Measurements from ENCODE around the gene STIP1.

The STIP1 gene

DNA sequence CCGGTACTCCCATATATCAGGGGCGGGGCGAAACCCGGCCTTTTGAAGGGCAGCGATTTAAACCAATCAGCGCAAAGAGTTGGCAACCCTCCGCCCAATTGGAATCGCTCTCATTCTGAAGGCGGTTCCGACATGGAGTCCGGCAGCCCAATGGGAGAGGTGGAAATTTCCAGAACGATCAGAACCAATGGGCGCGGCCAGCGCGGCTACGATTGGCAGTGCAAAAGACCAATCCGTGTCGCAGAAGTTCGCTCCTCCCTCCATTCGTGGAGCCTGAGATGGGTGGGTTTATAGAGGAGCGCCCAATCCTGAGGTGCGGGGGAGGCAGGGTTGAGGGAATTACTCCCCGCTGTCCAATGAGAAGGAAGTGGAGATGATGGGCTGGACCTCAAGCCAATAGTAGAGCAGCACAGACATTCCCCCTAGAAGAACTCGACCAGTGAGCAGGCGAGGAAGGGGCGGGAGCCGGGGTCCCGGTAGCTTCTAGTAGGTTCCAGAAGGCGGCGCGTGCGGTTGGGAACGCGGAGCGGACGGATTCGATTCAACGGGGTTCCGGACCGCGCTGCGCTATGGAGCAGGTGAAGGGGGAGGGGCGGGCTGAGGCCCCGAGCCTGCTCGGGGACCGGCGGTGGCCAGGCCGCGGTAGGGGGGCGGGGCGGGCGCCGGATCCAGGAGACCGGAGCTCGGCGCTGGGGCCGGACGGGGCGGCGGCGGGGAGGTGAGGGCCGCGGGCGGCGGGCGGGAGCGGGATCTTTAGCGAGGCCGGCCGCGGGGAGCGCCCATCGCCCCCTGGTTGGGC is at the start of gene STIP1:
STIP1 (plus strand) TSS at position 479 of the 799 bp plus-strand sequence; CDS start at position 570, 91 bp downstream.
- DNase-seq (ENCODE audit: low spot score): peak; percentile 100

DNA sequence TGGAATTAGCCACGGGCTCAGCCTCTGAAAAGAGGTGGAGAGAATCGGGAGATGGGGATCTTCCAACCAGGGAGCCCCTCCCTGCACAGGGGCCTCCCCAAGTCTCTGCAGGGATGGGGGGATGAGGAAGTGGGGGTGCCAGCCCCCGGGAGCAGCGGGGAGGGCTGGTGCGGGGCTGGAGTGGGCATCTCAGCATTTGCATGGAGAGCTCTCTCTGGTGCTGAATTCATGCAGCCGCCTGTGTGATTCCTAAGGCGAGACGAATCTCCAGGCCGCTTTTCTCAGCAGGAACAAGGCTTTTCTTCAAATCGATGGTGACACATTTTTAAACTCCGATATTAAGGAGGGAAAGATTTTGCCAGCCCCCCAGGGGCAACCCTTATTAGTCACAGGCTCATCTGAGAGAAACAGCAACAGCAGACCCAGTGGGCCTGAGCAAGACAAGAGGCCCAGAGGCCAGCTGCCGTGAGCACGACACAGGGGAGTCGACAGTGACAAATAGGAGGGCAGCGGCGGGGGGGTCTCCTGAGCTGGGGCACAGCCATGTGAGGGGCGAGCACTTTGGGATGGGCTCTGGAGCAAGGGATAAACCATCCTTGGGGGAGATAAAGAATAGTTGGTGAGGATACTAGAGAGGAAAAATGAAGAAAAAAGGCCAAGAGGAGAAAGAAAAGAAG is 49.1 kb upstream of the STIP1 start:
- DNase-seq (ENCODE audit: low spot score): no peak

DNA sequence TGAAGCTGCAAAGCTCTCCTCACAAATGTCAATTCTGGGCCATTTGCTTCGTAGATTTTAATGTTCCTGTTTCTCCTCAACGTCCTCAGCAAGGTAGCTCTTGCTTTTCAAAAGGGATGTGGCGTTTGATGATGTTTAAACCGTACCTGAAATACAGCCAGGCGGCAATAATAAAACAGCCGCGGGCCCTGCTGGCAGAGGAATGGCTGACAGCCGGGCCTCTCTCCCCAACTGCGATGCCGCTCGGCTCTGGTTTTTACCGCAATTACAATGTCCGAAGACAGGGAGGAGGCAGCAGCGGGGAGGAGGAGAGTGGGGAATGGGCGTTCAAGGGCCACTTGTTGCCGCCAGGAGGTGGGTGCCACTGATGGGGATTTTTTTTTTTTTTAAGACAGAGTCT is 47.6 kb upstream of the STIP1 start:
- no peak for DNase-seq (ENCODE audit: low spot score)

DNA sequence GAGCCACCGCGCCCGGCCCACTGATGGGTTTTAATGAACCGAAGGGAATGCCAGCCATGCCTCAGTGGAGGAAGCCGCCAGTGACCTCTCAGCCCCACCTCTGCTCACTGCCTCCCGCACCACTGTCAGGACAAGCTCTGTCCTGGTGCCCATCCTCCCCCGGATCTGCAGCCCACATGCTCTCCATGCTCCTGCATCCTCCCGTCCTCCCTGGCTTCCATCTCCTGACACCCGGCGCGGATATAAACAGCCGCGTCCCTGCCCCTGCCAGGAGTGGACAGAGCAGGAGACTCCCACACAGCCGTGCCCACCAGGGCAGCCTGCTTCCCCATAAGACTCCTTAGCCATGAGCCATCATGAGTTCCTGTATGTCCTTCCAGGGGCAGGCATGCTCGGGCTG is 46.9 kb upstream of the STIP1 start:
- DNase-seq (ENCODE audit: low spot score): no peak

DNA sequence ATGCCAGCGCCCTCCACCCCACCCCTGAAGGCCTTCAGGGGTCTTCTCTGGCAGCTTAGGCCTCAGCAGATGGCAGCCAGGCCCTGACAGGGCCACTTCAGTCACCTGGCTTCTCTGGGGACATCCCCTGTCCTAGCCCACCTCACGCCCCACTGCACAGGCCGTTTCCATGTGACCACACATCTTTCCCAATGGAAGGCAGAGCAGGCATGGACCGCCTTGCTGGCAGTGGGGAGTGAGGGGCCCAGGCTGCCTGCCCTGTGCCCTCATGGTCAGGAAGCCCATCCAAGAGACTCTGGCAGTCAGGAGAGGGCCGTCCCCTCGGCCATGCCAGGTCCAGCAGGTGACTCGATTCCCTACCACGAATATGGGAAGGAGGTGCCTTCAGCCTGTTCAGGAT is 45.9 kb upstream of the STIP1 start:
- DNase-seq (ENCODE audit: low spot score): no peak

DNA sequence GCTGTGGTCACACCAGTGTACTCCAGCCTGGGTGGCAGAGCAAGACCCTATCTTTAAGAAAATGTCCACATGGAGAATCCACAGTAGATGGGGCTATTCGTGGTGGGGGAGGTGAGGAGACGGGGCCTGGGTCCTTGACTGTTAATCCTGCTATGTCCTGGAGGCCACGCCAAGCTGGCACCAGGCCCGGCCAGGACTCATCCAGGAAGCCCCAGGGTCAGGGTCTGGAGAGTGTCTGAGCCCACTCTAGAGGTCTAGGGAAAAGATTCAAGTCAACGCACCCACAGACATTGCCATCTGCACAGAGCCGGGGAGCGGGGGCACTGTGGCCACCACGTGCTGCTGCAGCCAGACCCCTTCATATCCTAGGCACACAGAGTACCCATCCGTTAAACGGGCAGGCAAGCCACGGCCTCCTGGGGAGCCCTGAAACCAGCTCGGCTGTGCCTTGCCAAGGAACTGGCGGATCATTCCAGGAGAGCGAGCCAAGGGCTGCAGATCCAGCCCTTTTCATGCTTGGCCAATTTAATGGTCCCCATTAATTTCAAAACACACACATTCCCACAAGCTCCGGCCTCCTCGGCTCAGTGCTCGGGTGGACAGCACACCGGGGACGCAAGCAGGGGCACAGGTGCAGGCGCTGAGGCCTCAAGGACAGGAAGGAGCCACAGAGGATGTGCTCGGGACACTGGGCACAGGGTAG is 44.7 kb upstream of the STIP1 start:
- DNase-seq (ENCODE audit: low spot score): no peak

DNA sequence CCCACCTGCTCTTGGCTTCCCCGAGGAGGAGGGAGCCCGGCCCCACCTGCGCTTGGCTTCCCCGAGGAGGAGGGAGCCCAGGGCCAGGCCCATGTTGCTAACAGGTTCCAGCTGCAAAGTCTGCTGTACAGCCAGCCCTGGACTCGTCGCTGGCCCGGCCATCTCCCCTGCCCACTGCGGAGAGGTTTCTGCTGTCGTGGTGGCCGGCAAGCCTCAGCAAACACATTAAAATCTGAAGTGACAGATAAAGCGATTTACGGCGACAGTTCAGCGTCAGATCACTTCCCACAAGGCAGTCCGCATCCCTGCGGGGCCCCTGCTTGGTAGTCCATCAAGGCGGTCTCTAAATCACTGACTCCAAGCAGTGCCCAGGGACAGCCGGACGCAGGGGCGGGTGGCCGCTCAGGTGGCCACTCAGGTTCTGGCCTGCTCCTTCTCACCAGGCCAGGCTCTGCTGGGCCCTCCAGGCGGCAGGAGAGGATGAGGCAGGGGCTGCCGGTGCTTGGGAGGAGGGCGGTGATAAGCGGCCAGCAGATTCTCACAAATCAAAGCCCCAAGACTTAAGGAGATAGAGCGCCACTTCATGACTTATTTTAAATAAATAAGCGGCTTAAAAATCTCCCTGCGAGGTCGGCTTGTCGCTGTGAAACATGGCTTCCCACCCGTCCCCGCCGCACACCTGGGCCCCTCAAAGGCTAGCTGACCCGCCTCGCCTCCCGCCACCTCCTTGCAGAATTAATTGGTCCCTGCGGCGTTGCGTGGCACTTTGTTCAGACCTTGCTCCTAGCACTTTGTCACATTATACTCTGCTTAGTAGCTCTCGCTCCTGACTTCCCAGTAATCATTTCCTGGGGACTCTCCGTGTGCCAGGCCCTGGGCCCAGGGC is 41.1 kb upstream of the STIP1 start:
- DNase-seq (ENCODE audit: low spot score): no peak

DNA sequence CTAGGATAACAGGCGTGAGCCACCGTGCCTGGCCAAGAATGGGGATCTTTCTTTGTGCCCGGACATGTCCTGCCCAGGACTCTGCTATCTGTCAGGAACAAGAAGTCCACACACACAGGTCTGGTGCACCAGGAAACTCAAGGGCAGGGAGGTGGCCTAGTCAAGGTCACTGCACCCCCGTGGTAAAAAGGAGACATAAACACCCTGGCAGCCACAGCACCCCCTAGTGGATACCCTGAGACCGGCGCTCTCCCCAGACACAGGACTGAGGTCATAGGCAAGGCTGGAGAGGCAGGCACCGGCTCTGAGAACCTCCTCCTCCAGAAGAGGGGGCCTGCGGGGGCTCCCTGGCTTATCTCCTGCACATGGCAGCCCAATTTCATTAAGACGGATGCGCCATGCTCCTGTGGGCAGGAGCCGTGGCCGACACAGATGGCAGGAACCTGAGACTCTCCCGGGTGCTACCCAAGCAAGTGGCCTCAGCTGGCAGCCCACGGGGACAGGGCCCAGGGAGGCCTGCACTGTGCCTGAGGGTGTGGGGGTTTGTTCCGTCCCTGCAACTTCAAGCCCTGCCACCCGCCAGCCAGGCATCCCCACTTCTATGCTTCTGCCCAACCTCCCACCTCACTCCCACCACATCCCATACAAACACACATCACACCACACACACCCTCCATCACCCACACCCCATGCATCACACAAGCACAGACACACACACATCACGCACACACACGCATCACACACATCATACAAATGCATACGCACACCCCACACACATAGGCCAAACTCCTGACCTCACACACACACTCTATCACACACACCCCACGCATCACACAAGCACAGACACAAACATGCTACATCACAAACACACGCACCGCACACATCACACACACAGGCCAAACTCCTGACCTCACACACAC is 39.7 kb upstream of the STIP1 start:
- DNase-seq (ENCODE audit: low spot score): peak; percentile 64

DNA sequence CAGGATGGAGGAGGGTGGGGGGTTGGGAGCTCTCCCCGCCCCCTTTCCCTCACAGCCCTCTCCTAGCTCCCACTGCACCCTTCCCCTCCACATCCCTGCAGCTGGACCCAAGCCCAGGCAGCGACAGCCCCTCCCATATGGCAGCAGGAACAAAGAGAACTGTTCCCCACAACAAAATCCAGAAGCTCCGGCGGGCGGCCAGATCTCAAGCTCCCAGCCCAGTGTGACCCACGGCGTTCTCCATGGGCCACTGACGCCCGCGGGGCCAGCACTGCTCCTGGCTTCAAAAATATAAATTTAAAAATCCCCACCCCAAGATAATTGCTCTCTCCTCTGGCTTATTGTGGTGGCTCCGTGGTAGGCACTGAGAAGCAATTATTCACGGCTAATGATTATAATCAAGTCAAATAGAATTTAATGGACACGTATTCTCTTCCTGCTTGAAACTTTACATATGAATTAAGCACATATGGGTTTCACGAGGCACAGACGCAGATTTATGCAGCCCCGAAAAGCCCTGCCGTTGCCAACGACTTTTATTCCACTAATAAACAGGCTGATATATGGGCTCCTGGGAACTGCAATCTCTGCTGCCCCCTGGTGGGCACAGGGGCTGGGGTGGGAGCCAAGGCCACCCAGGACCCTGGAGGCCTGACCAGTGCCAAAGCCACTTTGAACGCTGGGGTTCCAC is 37.6 kb upstream of the STIP1 start:
- peak; percentile 73 for DNase-seq (ENCODE audit: low spot score)

DNA sequence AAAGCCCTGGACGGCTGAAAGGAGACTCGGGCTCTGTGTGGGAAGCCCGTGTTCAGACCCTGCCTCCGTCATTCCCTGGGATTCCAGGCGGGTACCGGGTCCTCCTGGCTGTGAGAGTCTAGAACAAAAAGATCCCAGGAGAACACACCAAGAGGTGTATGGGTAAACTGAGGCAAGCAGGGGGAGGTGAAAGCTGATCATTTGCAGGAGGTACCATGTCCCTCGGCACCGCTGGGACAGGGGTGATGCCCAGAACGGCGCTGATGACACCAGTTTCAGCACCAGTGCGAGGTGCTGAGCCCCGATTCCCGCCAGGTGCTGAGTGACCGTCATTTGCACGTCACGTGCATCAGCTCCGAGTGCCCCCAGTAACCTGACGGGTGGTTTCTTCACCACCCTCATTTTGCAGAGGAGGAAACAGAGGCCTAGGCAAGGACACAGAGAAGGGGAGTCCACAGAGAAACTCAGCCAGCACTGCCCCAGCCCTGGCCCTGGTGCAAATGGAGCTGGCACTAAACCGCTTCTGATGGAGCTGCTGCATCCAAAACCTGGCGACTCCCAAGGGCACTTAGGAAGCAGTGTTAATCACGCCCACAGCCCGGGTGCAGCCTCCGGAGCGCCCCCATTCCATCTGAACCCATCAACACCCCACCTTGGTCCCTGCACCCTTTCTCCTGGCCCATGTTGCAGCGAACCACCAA is 36.9 kb upstream of the STIP1 start:
- no peak for DNase-seq (ENCODE audit: low spot score)

DNA sequence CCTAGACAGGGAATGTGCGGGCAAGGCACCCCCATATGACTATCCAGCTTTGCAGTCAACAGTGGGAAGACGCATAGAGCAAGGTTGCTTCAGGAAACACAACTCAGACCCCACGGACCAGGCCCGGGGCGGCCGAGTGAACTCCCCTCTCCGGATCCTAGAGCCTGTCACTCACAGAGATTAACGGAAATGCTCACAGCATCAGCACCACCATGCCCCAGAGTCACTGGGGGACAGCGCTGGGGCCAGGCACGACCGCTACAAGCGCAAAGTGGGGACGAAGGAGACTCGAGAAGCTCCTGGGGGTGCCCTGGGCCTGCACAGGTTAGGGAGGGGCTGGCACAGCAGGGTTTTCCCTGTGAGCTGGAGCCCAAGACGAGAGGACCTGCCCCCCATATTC is 35.9 kb upstream of the STIP1 start:
- no peak for DNase-seq (ENCODE audit: low spot score)

DNA sequence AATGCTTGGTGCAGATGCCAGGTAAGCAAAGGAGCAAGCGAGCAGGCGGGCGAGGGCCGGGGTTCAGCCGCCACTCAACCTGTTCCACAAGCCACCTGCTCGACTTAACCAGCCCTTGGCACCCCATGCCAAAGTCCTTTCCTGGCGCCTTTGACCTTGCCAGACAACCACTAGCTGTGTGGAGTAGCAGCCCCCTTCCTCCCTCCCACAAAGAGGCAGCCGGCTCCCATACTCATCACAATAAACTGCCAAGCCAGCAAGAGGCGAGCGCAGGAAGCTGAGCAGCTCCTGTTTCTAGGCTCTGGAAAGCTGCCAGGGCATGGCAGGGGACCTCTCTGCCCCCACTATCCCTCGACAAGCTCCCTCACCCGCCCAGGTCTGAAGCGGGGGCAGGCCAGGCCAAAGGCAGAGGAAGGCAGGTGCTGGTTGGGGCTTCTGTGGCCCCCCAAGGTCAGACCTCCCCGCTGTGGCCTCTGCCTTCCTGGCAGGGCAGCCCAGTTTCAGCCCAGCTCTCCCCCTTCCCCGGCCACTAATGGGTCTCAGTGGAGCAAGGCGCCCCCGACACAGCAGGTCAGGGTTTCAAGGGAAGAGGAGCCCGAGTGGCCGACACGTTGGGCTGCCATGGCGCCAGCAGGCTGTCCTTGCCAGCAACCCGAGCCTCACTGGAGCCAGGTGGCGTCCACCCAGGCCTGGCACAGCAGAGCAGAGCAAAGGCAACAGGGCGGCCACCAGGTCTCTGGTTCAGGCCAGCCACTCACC is 35.3 kb upstream of the STIP1 start:
- no peak for DNase-seq (ENCODE audit: low spot score)

DNA sequence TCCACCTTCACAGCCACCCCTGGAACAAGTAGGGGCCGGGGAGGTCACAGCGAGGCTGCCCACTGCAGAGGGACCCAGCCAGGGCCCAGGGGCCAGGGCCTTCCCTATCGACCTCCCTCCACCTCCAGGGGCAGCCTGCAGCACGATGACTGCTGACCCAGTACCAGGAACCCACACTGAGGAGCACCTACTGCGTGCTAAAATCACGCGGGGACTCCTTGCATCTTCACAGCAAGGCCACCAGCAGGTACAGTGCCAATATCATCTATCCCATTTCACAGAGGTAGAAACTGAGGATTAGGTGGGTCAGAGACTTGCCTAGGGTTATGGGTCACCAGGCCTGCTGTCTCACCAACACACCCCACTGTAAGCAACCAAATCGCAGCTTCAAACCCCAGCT is 34.6 kb upstream of the STIP1 start:
- no peak for DNase-seq (ENCODE audit: low spot score)

DNA sequence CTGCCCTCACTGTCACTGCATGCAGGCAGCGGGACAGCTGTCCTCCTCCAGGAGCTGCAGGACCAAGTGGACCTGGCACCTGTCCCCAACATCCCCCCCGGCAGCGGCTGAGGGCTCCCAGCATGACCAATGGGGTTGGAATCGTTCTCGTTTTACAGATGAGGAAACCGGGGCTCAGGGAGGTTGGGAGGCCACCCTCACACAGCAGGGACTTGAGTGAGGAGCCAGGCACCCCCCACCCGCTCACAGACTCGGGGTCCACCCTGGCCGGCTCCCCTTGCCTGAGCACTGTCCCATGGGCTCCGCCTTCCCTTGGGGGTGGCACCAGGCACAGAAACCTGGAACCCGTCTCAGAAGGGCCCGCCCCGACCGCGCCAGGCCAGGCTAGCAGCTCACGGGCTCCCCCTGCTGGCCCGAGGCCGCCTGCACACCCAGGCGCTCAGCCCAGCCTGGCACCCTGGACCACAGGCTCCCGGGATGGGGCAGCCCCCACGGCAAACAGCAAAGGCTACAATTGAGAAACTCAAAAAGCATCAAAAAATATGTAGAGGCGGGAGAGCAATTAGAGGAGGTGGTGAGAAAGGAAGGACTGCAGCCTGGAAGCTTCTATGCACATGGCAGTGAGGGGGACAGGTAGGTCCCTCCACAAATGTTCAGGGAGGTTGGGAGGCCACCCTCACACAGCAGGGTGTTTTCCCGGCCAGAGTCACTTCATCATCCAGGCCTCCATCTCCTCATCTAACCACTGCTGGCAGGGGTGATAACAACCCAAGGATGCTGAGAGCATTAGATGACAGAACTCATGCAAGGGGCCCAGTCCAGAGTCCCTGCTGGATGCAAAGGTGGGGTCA is 32.9 kb upstream of the STIP1 start:
- peak; percentile 63 for DNase-seq (ENCODE audit: low spot score)

DNA sequence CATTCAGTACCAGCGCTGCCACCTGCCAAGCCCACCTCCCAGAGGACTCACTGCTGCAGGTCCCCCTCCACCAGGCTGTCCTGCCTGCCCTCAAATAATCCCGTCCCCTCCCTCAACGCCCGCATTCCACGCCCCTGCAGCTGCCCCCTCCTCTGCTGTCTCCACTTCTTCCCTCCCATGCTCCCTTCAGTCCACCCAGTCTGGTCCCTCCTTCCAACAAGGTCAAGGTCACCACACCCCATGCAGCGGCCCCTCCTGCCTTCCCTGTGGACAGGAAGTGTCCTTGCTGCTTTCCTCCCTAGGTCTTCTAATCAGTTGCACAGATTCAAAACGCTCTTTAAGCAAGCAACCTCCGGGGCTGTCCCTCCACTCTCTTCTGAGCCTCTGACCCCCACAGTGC is 32.2 kb upstream of the STIP1 start:
- no peak for DNase-seq (ENCODE audit: low spot score)

DNA sequence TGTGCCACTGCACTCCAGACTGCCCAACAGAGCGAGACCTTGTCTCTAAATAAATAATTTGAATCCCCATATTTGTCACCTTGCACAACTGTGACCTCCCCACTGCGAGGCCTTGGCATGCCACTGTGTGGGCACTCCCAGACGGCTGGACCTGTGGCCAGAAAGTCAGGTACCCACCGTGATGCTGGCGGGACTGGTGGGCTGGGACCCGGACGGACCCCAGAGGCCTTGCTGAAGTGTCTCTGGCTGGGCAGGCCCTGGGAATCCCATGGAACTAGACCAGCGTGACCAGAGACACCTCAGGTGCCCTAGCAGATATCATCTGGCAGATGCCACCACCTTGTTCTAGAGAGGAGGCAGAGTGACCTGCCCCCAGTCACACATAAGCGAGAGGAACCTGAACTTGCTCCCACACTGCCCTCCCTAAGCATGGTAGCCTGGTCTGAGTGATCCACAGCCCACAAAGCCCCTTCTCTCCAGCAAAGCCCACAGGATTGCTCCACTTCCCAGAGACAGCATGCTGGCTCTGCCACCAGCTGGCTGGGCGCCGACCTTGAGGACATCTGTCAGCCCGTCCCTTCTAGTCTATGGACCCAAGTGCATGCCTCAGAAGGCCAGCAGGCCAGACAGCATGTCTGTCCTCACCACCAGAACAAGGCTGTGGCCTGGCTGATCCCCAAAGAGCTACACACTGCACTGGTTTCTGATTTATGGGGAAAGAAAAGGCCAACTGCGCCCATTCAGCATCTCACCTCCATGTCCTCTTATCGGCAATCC is 29.5 kb upstream of the STIP1 start:
- DNase-seq (ENCODE audit: low spot score): no peak

All from CD4-positive, alpha-beta T cell treated with Interleukin-2 at 100 ng/mL for 4 hours (primary cell).